ENCODE measurements around the gene RNF126.
"Not testable (repeated sequence)": the region's sequence is repeated elsewhere in the genome, so short reads cannot be mapped to it uniquely, and the experiment has no call there.

Gene RNF126

DNA sequence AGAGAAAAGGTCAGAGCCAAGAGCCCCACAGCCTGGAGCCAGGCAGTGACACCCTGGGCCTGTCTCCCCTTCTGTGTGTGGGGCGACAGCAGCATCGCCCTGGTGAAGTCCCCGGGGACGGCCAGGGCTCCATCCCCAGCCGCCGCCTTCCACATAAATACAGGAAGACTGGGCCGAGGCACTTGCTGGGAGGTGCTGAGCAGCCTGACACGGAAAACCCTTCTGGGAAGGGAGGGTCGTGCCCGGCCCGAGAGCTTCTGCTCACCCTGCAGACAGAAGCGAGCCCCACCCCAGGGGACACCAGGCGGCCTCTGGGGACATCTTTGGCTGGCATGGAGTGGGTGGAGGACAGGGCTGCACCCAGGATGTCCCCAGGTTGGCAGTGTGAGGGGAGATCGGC, 18.2 kb downstream of the RNF126 start:
- no peak for DNase-seq

- DNase-seq, result no peak
Observed at GRCh38 chr19:644363-644762, 18.7 kb downstream of the RNF126 start.

GRCh38 chr19:643736-644135, 19.3 kb downstream of the RNF126 start:
- DNase-seq, result no peak

DNA sequence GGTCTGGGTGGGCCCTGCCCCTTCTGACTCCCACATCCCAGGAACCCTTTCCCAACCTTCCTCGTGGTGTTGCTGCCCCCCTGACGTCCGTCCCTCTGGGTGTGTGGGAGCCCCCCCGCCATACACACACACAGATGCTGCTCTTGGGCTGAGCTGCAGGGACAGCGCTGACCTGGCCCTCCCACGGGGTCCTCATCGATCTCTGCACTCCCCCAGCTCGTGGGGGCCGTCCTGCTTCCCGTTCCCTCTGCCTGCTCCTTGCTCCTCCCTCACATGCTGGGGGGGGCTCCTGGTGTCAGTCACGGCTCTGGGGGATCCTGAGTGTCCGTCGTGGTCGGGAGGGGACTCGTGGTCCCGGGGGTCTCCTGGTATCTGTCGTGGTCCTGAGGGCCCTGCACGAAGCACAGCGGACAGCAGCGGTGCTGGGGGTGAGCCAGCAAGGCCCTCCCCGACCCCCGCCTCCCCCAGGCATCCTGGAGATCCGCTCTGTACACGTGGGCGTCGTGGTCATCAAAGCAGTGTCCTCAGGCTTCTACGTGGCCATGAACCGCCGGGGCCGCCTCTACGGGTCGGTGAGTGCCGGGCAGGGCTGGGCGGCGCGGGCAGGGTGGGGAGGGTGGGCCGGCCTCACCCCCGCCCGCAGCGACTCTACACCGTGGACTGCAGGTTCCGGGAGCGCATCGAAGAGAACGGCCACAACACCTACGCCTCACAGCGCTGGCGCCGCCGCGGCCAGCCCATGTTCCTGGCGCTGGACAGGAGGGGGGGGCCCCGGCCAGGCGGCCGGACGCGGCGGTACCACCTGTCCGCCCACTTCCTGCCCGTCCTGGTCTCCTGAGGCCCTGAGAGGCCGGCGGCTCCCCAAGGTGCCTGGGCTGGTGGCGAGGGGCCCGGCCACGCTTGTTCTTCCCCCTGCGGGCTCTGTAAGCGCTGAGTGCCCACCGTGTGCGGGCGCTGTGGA, 20.0 kb downstream of the RNF126 start:
- DNase-seq, result no peak

- no peak for DNase-seq
Observed at GRCh38 chr19:641702-642101, 21.3 kb downstream of the RNF126 start.

GRCh38 chr19:640606-641189, 22.3 kb downstream of the RNF126 start:
- DNase-seq, result no peak

- DNase-seq, result no peak
Observed at GRCh38 chr19:640161-640558, 22.9 kb downstream of the RNF126 start.

- DNase-seq, result peak; percentile 92
Observed at GRCh38 chr19:639253-640160, 23.5 kb downstream of the RNF126 start, which contains the start of gene FGF22. FGF22 (plus strand) TSS chr19:639879; CDS start chr19:639926, 47 bp downstream.

DNA sequence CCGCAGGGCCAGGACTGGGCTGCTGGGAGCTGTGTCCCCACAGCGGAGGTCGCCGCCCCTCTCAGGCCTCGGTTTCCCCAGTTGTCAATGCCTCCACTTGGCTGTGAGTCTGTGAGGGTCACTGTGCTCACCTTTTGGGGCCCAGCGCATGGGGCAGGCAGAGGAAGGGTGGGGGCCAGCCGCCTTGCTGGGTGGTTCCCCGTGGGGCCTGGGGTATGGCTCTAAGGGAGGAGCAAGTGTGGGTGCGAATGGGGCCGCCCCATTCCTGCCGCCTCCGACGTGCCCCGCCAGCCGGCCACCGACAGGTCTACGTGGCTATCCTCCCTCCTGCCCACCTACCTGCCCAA, 24.1 kb downstream of the RNF126 start:
- DNase-seq, result no peak

DNA sequence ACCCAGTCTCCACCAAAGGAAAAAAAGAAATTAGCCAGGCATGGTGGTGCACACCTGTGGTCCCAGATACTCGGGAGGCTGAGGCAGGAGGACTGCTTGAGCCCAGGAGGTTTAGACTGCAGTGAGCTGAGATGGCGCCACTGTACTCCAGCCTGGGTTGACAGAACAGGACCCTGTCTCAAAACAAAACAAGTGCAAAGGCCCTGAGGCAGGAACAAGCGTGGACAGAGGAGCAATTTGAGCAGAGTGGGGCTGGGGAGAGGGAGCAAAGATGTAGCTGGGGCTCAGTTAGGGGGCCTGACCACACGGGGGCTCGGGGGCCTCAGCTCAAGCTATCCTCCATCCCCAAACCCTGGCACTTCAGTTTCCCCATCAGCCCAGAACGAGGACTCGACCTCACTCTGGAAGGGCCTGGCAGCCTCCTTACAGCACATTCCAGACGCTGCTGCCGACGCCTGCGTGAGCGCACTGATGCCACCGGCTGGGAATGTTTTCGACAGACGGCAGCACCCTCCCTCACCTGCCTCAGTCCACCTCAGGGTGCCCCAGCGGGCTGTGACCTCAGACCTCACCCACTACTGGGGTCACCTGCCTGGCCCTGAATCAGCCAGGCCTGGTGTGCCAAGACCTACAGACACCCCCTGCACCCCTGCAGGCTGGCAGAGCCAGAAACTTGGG, 27.9 kb downstream of the RNF126 start:
- no peak for DNase-seq

- no peak for DNase-seq
Observed at GRCh38 chr19:633786-634639, 29.0 kb downstream of the RNF126 start.

GRCh38 chr19:633068-633785, 29.8 kb downstream of the RNF126 start, which contains the start of gene POLRMT:
POLRMT (minus strand) TSS chr19:633537; CDS start chr19:633512, 25 bp downstream.
- peak; percentile 98 for DNase-seq

DNA sequence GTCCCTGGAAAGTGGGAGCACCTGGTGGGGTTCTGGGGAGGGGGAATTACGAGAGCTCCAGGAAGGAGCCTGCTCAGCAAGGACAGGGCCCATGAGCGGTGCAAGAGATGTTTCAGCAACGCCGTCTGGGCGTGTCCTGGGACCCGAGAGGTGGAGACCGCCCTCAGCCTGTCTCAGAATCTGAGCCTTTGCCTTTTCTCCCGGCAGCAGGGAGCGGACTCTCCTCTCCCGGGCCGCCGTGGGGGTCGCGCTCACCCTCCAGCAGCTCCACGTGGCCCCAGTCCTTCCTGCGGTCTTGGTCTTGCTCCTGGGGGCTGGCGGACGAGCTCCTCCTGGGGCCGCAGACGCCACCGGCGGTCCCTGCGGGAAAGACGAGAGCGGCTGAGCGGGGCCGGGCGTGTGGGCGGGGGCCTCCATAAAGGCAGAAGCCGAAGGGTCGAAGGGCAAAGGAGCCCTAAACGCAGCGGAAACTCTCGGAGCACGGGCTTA, 30.4 kb downstream of the RNF126 start:
- DNase-seq, result no peak

- DNase-seq, result no peak
Observed at GRCh38 chr19:629961-630714, 32.9 kb downstream of the RNF126 start.

DNA sequence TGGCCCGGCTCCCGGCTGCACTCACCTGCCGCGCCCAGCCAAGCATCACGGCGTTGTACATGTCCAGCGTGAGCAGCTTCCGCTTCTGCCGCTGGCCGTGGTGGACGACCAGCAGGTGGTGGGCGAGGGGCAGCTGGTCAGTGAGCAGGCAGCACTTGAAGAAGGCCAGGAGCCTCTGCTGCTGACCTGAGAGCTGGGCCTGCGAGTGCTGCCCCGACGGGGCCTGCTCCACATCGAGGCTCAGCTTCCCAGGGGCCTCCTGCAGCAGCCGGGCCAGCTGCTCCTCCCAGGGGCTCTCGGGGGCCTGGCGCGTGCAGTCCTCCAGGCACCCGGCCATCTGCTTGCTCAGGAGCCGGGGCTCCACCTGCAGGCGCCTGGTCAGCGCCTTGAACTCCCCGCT, 33.5 kb downstream of the RNF126 start:
- DNase-seq, result not testable (repeated sequence)

GRCh38 chr19:628168-628567, 34.8 kb downstream of the RNF126 start:
- DNase-seq, result no peak

DNA sequence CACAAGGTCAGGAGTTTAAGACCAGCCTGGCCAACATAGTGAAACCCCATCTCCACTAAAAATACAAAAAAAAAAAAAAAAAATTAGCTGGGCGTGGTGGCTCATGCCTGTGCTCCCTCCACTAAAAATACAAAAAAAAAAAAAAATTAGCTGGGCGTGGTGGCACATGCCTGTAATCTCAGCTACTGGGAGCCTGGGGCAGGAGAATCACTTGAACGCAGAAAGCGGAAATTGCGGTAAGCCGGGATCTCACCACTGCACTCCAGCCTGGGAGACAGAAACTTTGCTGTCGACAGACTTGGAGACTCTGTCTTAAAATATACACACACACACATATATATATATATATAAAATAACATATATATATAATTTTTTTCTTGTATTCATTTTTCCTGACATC, 36.4 kb downstream of the RNF126 start:
- DNase-seq, result not testable (repeated sequence)

DNA sequence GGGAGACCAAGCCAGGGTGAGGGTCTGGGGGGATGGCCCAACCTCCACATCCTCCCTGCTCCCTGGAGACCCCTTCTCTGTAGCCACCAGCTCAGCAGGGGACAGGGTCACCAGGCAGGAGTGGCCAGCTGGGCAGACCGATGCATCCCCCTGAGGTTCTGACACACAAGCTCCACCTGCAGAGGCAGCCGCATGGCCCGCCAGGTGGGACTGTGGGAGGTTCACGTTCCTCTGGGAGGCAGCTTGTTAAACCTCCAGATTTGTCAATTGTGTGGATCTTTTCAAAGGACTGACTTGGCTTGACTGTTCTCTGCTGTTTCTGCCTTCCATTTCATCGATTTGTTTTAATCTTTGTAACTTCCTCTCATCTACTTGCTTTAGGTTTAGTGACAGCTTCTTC, 37.8 kb downstream of the RNF126 start:
- no peak for DNase-seq

DNA sequence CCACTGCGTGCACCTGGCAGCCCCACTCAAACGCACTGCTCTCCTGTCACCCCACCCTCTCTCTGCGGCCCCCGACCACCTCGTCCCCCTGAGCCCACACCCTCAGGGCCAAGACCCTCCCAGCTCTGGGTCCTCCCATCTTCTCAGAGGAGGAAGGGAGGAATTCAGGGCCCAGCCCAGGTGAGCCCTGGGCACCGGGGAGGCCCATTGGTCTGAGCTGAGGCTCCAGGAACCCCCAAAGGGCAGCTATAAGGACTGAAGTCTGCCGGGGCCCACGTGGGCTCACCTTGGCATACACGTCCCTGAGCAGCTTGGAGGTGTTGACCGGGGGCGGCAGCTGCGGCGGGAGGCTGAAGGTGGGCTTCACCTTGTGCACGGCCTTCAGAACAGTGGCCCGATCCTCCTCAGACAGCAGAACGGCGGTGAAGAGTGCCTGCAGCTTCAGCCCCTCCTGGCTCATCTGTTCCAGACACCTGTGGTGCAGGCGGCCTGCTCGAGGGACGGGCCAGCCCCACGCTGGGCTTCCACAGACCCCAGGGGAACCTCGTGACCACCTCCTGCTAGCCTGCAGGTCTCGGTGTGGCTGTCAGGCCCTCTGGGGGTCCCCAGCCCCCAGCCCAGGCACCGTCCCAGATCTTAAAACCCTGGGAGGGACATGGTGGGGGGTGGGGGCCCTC, 38.4 kb downstream of the RNF126 start:
- no peak for DNase-seq
